HT1080 (cell line): ENCODE data around the gene ESX1. TPM values are rescaled to one million over a fixed set of nuclear protein-coding genes. Genes with fewer than 3 reads are reported as not detected.

ENCODE experiments used
- total RNA-seq: library from RNA; depleted of rRNA; stranded (reverse); fragments of >200 nt; shearing (Covaris generic); gene quantifications from 2 replicates; pipeline ENCODE4 v1.2.3, GENCODE V29; 2014; rRNA removed

Gene ESX1
- total RNA-seq, 1 experiment from 2014 or later = 0.11 TPM

Other genes with a start within 250 kb of the ESX1 start
- gene H2BW1, start 241.2 kb downstream of the ESX1 start, total RNA-seq = not detected in 2 replicates
- gene H2BW2, start 215.0 kb downstream of the ESX1 start, total RNA-seq = not detected in 2 replicates
- gene TMSB15C, start 178.7 kb downstream of the ESX1 start, total RNA-seq = 0.35 and 0.73 TPM in 2 replicates
- gene ZCCHC18, start 142.4 kb downstream of the ESX1 start, total RNA-seq = 0.94 and 1.2 TPM in 2 replicates
- 6.9 and 12.6 TPM in 2 replicates for gene SLC25A53, start 97.9 kb downstream of the ESX1 start, total RNA-seq
- 29.0 and 30.9 TPM in 2 replicates for gene FAM199X, start 88.5 kb downstream of the ESX1 start, total RNA-seq